B cell (primary cell): ENCODE data around the gene ATP6V0E2. TPM values are rescaled to one million over a fixed set of nuclear protein-coding genes. Genes with fewer than 3 reads are reported as not detected.

ENCODE experiments used
- ATAC-seq: fragments of 200-7000 bp; cut with Tn5 transposase; one replicate; pipeline ENCODE4 v1.10.0; 2021; ENCODE audit warnings: low read depth, mild to moderate bottlenecking, moderate number of reproducible peaks, moderate library complexity
- CTCF ChIA-PET: fragments of 350-600 bp; sonication (Branson Sonifier 250); formaldehyde crosslinking; loops from one replicate; lab custom pipeline; 2021; ENCODE audit warnings: antibody characterized with exemption, inconsistent platforms; lab: Charles Lee
- POLR2A ChIA-PET: fragments of 350-600 bp; sonication (Branson Sonifier 250); formaldehyde crosslinking; loops from one replicate; lab custom pipeline; 2021; ENCODE audit warnings: antibody characterized with exemption; lab: Charles Lee
- DNase-seq: peaks from one replicate; pipeline ENCODE4 v3.0.0; 2013
- H2AFZ ChIP-seq: 2 replicates; pipeline ENCODE4 v1.6.1; 2012; ENCODE audit warnings: mild to moderate bottlenecking, low read depth, low read length; ENCODE audit not compliant: insufficient read depth, poor library complexity, severe bottlenecking
- H3K27ac ChIP-seq, 2 donors: 1 replicate in 1 of 2; 2 replicates in 1 of 2; pipeline ENCODE4 v1.5.1; 2012 to 2013; ENCODE audit warnings: low read length in 2 of 2, mild to moderate bottlenecking in 2 of 2, moderate library complexity in 1 of 2
- H3K27me3 ChIP-seq, 4 experiments: fragments of 200-600 bp in 1 of 4; sonication (generic) in 1 of 4; replicated peaks in 1 of 4; 1 replicate in 2 of 4; 2 replicates in 2 of 4; pipeline versions ENCODE4 v1.6.1 to v1.7.0; 2013 to 2016; ENCODE audit warnings: low read length in 3 of 4, mild to moderate bottlenecking in 2 of 4, mixed read lengths in 1 of 4, moderate library complexity in 1 of 4; ENCODE audit not compliant: insufficient read depth in 4 of 4, control insufficient read depth in 3 of 4; ENCODE audit errors: control extremely low read depth in 1 of 4
- H3K36me3 ChIP-seq, 2 experiments: replicated peaks in 1 of 2; 1 replicate in 1 of 2; 2 replicates in 1 of 2; pipeline versions ENCODE4 v1.6.1 to v1.7.1; 2013; ENCODE audit warnings: low read length in 1 of 2; ENCODE audit not compliant: insufficient read depth in 2 of 2, control insufficient read depth in 1 of 2; ENCODE audit errors: control extremely low read depth in 1 of 2, extremely low read depth in 1 of 2
- H3K4me1 ChIP-seq, 2 donors: fragments of 200-600 bp in 1 of 2; sonication (generic) in 1 of 2; 1 replicate in 1 of 2; 2 replicates in 1 of 2; pipeline versions ENCODE4 v1.5.1 to v1.6.1; 2013 to 2017; ENCODE audit warnings: low read length in 2 of 2; ENCODE audit not compliant: control insufficient read depth in 2 of 2, insufficient read depth in 2 of 2
- H3K4me2 ChIP-seq: replicated peaks from 2 replicates; pipeline ENCODE3; 2012; ENCODE audit warnings: mild to moderate bottlenecking, low read depth, low read length; ENCODE audit not compliant: poor library complexity, severe bottlenecking
- H3K4me3 ChIP-seq, 5 experiments: fragments of 200-600 bp in 1 of 5; sonication (generic) in 1 of 5; 1 replicate in 3 of 5; 2 replicates in 2 of 5; pipeline versions ENCODE4 v1.5.1 to v1.7.0; 2011 to 2016; ENCODE audit warnings: low read length in 4 of 5, mild to moderate bottlenecking in 4 of 5, low read depth in 2 of 5, control low read depth in 1 of 5, moderate library complexity in 1 of 5; ENCODE audit not compliant: insufficient read depth in 1 of 5; ENCODE audit errors: control extremely low read depth in 1 of 5, extremely low read depth in 1 of 5
- H3K79me2 ChIP-seq: fragments of 200-600 bp; sonication (generic); one replicate; pipeline ENCODE4 v1.6.0; 2016; ENCODE audit warnings: low read length; ENCODE audit not compliant: control insufficient read depth, insufficient read depth
- H3K9ac ChIP-seq: fragments of 200-600 bp; sonication (generic); 2 replicates; pipeline ENCODE4 v1.6.1; 2017; ENCODE audit warnings: mild to moderate bottlenecking, low read length, moderate library complexity
- H3K9me3 ChIP-seq, 3 donors: one replicate each; pipeline versions ENCODE4 v1.6.1 to v1.7.1; 2013; ENCODE audit warnings: low read length in 2 of 3; ENCODE audit not compliant: control insufficient read depth in 2 of 3, insufficient read depth in 1 of 3; ENCODE audit errors: control extremely low read depth in 1 of 3
- H4K20me1 ChIP-seq: 2 replicates; pipeline ENCODE4 v1.6.0; 2012; ENCODE audit warnings: mild to moderate bottlenecking, low read length; ENCODE audit not compliant: insufficient read depth, control insufficient read depth, poor library complexity, severe bottlenecking
- H3K27ac Mint-ChIP-seq: one replicate; pipeline ENCODE4 v1.8.0; 2021; ENCODE audit warnings: mixed read lengths
- H3K27me3 Mint-ChIP-seq: one replicate; pipeline ENCODE4 v1.8.0; 2021; ENCODE audit warnings: mixed read lengths
- H3K4me1 Mint-ChIP-seq: one replicate; pipeline ENCODE4 v1.8.0; 2021; ENCODE audit warnings: mixed read lengths
- H3K4me3 Mint-ChIP-seq: one replicate; pipeline ENCODE4 v1.8.0; 2021; ENCODE audit warnings: mixed read lengths
- H3K9me3 Mint-ChIP-seq: one replicate; pipeline ENCODE4 v1.8.0; 2022; ENCODE audit warnings: mixed read lengths; ENCODE audit not compliant: insufficient read depth
- CTCF ChIP-seq: fragments of 200-600 bp; IDR thresholded peaks from one replicate; pipeline ENCODE4 v1.8.0; 2022; ENCODE audit warnings: antibody characterized with exemption, mild to moderate bottlenecking
- EZH2 ChIP-seq: IDR thresholded peaks from 2 replicates; pipeline ENCODE4 v1.6.1; 2012; ENCODE audit warnings: borderline replicate concordance, low read depth, mild to moderate bottlenecking, moderate library complexity, low read length; ENCODE audit not compliant: insufficient read depth, poor library complexity, severe bottlenecking
- WGBS: methylation state at CpG from one replicate; pipeline ENCODE4 v1.1.5; 2013; ENCODE audit warnings: missing lambda C conversion rate; ENCODE audit not compliant: insufficient coverage; 5-methylcytosine and 5-hydroxymethylcytosine counted together
- intact Hi-C: fragments of 100-400 bp; cut with micrococcal nuclease; formaldehyde crosslinking; loops from one replicate; pipeline ENCODE4 v1.10.0; 2022
- polyA plus RNA-seq: library from polyadenylated mRNA; depleted of rRNA; stranded (reverse); fragments of >200 nt; gene quantifications from 2 replicates; pipeline ENCODE4 v1.2.3, GENCODE V29; 2012
- total RNA-seq, 2 donors: library from RNA; stranded (reverse); fragments of 120-200 nt in 1 of 2; gene quantifications; 1 replicate in 1 of 2; 2 replicates in 1 of 2; pipeline versions ENCODE4 v1.2.3 to v1.2.4, GENCODE V29; 2013 to 2022

Gene ATP6V0E2
- total and polyA plus RNA-seq, 2 donors (not counting 1 experiment from before 2014, with no cell fraction given): 13.5 to 49.6 TPM

- no CpG with 5 or more reads among the region's 5 CpGs for WGBS
- H3K4me3 ChIP-seq: no peak overlapping the region
- POLR2A ChIA-PET: interaction anchor here (0.6 kb wide), 1 partner anchor 29 kb away, joined by 3 read pairs; no protein-coding TSS in a partner anchor
Observed at GRCh38 chr7:149869291-149869650, 4.5 kb upstream of the ATP6V0E2 start.

GRCh38 chr7:149869867-149870266, 3.9 kb upstream of the ATP6V0E2 start:
- Mint-ChIP-seq H3K4me3 (peak overlapping the region; percentile 44), H3K27ac (peak overlapping the region; percentile 23), H3K9me3 (no peaks in the 10 kb centered on the region), H3K27me3 (no peaks in the 10 kb centered on the region), H3K4me1 (peaks cover 37% of the 10 kb centered on the region)
- TF ChIP-seq EZH2 (no peak), CTCF (no peak)
- no peak overlapping the region for H3K9ac ChIP-seq
- H3K4me1 ChIP-seq: peaks cover 49 to 55% of the 10 kb centered on the region in 2 donors
- H3K27ac ChIP-seq: peak overlapping the region in 1 of 2 donors; percentile 26
- H4K20me1 ChIP-seq: no peaks in the 10 kb centered on the region
- H3K79me2 ChIP-seq: peaks cover 4% of the 10 kb centered on the region
- H3K4me3 ChIP-seq: no peak overlapping the region
- WGBS: 11% methylated on average over 6 of the region's 6 CpGs
- no peaks in the 10 kb centered on the region for H3K27me3 ChIP-seq
- ChIA-PET POLR2A (no interaction called here), CTCF (no interaction called here)
- DNase-seq: no peak
- H2AFZ ChIP-seq: peak overlapping the region; percentile 39
- no peak for ATAC-seq
- H3K36me3 ChIP-seq: no peaks in the 10 kb centered on the region
- H3K9me3 ChIP-seq: no peaks in the 10 kb centered on the region
- intact Hi-C loops: loop anchor here (5.0 to 10.0 kb wide), 2 partner anchors 153 to 375 kb away; partner anchors contain the start of gene ZNF746
- H3K4me2 ChIP-seq: peak overlapping the region; percentile 39

More at GRCh38 chr7:149869291-149869650, 4.5 kb upstream of the ATP6V0E2 start:
- H3K9me3 Mint-ChIP-seq: no peaks in the 10 kb centered on the region
- H2AFZ ChIP-seq: peak overlapping the region; percentile 39
- H3K27me3 ChIP-seq: no peaks in the 10 kb centered on the region
- peak overlapping the region in 1 of 2 donors; percentile 26 for H3K27ac ChIP-seq
- H3K4me2 ChIP-seq: peak overlapping the region; percentile 39
- H3K27ac Mint-ChIP-seq: no peak overlapping the region
- no peaks in the 10 kb centered on the region for H4K20me1 ChIP-seq
- H3K4me1 ChIP-seq: peaks cover 43 to 49% of the 10 kb centered on the region in 2 donors
- H3K4me1 Mint-ChIP-seq: peaks cover 31% of the 10 kb centered on the region
- no peaks in the 10 kb centered on the region for H3K27me3 Mint-ChIP-seq
- CTCF ChIA-PET: no interaction called here
- peaks cover 4% of the 10 kb centered on the region for H3K79me2 ChIP-seq
- TF ChIP-seq EZH2 (no peak), CTCF (no peak)
- intact Hi-C loops: no loop called here
- H3K4me3 Mint-ChIP-seq: no peak overlapping the region
- H3K9ac ChIP-seq: no peak overlapping the region
- H3K9me3 ChIP-seq: no peaks in the 10 kb centered on the region
- H3K36me3 ChIP-seq: peaks cover 0 to 2% of the 10 kb centered on the region in 2 experiments
- DNase-seq: no peak
- ATAC-seq: no peak
